ENCODE results near the gene VAV2.
"Not testable (repeated sequence)": the region's sequence is repeated elsewhere in the genome, so short reads cannot be mapped to it uniquely, and the experiment has no call there.

Gene VAV2

GRCh38 chr9:133968428-133968827 lies 23.7 kb downstream of the VAV2 start:
- no peak for DNase-seq

GRCh38 chr9:133967024-133967741 lies 24.9 kb downstream of the VAV2 start:
- no peak for DNase-seq

- DNase-seq, result no peak
Measured at GRCh38 chr9:133964463-133964862, 27.7 kb downstream of the VAV2 start.

GRCh38 chr9:133963166-133963565 lies 29.0 kb downstream of the VAV2 start:
- no peak for DNase-seq

- DNase-seq, result no peak
Measured at GRCh38 chr9:133962341-133962740, 29.8 kb downstream of the VAV2 start.

- no peak for DNase-seq
Measured at GRCh38 chr9:133961226-133962165, 30.6 kb downstream of the VAV2 start.

- DNase-seq, result no peak
Measured at GRCh38 chr9:133960568-133961129, 31.5 kb downstream of the VAV2 start.

GRCh38 chr9:133959966-133960567 lies 32.1 kb downstream of the VAV2 start:
- no peak for DNase-seq

- DNase-seq, result no peak
Measured at GRCh38 chr9:133959171-133959570, 33.0 kb downstream of the VAV2 start.

- DNase-seq, result no peak
Measured at GRCh38 chr9:133958756-133959155, 33.4 kb downstream of the VAV2 start.

- not testable (repeated sequence) for DNase-seq
Measured at GRCh38 chr9:133957772-133958171, 34.4 kb downstream of the VAV2 start.

GRCh38 chr9:133957328-133957727 lies 34.8 kb downstream of the VAV2 start:
- DNase-seq, result no peak

GRCh38 chr9:133956520-133957076 lies 35.5 kb downstream of the VAV2 start:
- no peak for DNase-seq

GRCh38 chr9:133955821-133956411 lies 36.2 kb downstream of the VAV2 start:
- DNase-seq, result no peak

- DNase-seq, result no peak
Measured at GRCh38 chr9:133954862-133955529, 37.1 kb downstream of the VAV2 start.

- no peak for DNase-seq
Measured at GRCh38 chr9:133953976-133954709, 38.0 kb downstream of the VAV2 start.

- no peak for DNase-seq
Measured at GRCh38 chr9:133953621-133953975, 38.5 kb downstream of the VAV2 start.

GRCh38 chr9:133952598-133953550 lies 39.2 kb downstream of the VAV2 start:
- DNase-seq, result no peak

- no peak for DNase-seq
Measured at GRCh38 chr9:133951265-133951664, 40.9 kb downstream of the VAV2 start.

- DNase-seq, result no peak
Measured at GRCh38 chr9:133950629-133951111, 41.5 kb downstream of the VAV2 start.

Data from CD4-positive, alpha-beta T cell treated with Interferon gamma for 1 hour (primary cell).